GM21515 (cell line): ENCODE data around the gene PRKAB1.

Experiments
- ATAC-seq: cut with Tn5 transposase; IDR thresholded peaks from one replicate; pipeline ENCODE4 v1.9.1; 2021; ENCODE audit not compliant: unreplicated experiment

The PRKAB1 gene

DNA sequence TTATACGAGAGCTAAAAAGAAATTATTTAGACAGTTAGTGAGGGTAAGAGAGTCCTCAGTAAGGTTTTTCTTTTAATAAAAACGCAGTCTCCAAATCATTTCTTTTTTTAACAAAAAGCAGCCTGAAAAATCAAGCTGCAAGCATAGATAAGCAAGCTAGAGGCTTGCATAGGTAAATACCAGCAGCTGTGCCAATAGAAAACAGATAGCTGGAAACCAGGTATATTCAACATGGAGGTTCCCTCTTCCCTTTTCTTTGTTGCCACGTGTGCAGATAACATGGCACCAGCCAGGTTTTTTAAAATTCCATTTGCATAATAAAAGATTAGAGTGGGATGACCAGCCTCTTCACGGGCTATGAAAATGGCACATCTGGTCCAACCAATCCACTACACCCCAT is 6.1 kb upstream of the PRKAB1 start:
- no peak for ATAC-seq

DNA sequence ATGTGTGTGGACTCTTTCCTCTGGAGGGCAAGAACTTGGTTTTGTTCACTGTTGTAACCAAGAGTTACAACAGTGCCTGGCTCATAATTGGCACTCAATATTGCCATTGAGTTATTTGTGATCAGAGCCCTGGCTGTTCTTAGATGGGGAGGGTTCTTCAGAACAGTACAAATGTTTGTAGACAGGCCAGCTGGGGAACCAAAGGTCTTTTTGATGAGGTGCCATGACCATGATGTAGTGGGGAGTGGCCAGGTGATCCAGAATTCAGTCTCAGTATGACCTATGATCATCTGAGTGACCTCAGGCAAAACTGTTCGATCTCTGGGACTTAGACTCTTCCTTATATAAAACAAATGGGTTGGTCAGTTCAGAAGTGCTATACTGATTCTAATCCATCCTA is 3.3 kb upstream of the PRKAB1 start:
- no peak for ATAC-seq

DNA sequence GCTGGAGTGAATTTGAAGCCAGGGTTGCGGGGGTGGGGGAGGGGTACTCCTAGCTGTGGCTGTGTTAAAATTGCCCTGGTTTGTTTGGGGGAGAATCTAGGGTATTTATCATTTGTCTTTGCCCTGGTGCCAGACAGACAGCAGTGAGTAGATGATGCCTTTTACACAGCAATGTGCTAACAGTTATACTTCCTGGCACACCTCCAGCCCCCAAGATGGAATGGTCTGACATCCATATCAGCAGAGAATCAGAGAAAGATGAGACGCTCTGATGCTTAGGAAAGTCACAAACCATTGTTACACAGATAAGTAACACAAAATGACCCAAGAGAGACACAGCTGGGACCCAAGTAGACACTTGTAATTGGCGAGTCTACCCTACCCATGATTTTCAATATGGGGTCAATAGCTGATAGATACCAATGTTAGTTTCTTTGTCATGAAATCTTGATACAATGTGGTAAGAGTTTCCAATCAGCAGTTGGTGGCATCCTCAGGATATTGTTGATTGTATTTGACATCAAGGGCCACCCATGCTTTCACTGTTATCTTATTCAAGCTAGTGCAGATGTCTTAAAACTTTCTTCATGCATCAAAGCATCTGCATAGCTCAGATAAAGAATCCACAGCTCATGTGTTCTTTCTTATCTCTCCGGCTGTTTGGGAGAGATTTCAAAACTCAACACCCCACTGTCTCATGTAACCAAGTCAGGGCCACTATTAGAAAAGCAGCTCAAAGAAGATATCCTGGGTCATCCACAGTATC is 2.6 kb upstream of the PRKAB1 start:
- ATAC-seq, result no peak

DNA sequence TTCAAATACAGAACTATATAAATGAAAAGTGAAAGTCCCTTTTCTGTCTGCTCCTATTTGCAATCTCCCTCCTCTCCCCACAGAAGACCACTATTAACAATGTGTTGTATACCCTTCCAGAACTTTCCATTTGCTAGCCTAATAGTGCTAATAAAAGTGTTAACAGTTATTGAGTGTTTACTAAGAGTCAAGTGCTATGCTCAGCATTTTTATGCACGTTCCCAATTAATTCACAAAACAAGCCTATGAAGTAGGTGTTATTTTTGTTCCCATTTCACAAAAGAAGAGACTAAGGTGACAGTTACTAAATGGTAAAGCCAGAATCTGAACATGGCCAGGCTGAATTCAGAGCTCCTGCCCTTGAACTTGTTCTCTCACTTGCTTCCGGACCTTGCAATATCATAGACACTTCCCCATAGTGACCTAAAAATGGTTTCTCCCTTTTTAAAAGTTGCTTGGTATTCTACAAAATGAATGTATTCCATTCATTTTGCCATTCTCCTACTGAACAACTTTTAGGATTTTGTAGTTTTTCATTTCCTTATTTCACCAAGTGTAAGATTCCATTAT is 1.6 kb upstream of the PRKAB1 start:
- no peak for ATAC-seq

DNA sequence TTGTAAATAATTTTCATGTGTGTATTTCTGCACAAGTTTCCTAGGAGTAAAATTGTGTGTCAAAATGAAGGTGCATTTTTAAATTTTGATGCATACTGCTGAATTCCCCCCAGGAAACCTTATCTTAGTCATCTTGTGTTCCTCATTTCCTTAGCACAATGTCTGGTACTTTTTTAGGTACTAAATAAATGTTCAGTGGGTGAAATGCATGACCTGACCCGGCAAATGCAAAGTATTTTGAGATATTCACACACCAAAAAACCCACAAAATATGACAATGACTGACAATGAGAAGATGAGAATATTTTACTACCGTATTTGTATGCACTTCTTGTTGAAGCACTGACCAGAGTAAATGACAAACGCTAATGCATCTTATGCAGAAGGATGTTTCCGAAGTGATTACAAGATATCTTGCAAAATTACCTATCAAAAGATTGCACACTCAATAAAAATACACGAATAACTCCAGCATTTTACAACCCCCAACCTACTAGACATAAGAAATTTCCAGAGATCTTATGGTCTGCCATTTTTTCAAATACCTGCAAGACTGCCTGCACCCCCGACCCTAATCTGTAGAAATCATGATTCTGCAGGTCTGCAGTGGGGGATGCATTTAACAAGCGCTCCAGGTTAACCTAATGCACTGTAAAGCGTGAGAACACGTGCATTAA is 895 bp upstream of the PRKAB1 start:
- no peak for ATAC-seq

DNA sequence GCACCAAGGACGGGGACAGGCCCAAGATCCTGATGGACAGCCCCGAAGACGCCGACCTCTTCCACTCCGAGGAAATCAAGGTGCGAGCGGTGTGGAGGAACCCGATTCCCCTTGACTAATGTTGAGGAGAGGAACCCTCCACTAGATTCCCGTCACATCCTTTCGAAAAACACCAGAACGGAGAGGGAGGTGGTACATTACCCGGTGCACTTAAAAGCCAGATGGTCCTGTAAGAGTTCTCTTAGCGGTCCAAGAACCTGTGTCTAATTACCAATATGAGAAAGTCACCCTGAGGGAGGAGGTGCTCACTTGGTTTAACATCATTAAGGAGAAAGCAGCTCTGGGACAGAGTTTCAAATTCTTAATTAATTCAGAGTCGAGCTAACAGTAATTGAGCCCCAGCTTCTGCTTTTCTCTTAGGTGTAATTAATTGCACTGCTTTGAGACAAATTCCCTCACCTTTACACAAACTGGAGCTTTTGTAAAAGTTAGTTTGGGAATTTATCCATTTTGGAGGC is 450 bp downstream of the PRKAB1 start:
- no peak for ATAC-seq

DNA sequence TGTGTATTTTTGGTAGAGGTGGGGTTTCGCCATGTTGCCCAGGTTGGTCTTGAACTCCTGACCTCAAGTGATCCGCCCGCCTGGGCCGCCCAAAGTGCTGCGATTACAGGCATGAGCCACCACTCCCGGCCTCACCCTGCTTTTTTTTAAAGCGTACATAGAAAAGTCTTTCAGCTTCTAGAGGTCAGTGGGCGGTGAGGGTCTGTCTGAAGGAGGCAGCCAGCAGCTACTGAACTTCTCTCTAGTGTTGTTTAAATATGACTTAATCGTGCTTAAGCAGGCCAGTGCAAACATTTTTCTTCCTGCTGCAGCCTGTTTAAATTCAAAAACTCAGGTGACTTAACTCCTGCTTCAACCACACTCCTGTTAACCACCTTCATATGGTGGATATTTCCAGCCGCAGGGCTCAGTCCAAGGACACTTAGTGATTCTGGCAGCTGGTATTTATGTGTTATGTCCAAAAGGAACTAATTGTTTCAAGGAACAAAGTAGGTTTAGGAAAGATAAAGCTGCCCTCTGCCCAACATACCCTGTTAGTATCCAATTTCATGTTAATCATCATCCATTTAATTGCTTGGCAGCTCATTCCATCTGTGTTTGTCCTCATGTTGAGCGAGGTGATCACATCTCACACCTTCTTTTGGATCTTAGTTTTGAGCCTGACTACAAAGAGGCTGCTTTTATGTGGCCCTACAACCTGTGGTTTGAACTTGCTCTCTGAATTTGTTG is 2.0 kb downstream of the PRKAB1 start:
- ATAC-seq, result no peak

DNA sequence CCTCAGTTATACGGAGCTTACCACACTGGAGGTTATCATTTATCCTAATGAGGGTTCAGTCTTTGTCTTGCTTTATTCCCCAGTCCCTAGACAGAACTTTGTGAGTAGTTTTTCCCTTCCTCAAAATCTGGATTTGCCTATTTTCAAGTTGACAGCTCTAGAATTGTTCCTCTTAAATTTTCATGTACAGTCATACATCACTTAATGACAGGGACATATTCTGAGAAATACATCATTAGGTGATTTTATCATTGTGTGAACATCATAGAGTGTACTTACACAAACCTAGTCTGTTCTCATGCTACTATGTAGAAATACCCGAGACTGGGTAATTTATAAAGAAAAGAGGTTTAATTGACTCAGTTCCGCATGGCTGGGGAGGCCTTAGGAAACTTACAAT is 3.1 kb downstream of the PRKAB1 start:
- no peak for ATAC-seq

DNA sequence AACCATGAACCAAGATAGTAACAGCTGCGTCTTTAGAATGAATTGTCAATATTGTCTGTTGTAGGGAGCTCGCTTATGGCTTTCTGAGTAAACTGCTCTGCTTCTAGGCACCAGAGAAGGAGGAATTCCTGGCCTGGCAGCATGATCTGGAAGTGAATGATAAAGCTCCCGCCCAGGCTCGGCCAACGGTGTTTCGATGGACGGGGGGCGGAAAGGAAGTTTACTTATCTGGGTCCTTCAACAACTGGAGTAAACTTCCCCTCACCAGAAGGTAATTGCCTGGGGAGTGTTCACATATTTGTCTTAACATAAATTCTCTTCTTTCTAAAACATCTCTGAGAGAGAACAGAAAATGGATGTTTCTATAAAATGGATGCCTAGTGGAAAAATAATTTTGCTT is 4.3 kb downstream of the PRKAB1 start:
- no peak for ATAC-seq

DNA sequence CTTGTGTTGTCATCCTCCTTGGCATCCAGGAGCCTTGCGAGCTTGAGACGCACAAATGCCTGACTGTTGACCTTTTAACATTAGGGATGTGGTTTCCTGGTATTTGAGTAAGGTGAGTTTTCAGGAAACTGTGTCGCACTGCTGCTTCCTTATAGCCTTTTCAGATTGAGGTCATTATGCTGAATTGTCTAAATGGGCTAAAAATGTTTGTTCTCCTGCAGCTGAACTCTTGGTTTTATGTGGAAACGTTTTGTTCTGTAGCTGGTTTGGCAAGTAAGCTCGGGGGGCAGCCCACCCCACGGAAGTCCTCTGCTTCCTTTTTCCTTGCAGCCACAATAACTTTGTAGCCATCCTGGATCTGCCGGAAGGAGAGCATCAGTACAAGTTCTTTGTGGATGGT is 5.7 kb downstream of the PRKAB1 start:
- ATAC-seq, result no peak

DNA sequence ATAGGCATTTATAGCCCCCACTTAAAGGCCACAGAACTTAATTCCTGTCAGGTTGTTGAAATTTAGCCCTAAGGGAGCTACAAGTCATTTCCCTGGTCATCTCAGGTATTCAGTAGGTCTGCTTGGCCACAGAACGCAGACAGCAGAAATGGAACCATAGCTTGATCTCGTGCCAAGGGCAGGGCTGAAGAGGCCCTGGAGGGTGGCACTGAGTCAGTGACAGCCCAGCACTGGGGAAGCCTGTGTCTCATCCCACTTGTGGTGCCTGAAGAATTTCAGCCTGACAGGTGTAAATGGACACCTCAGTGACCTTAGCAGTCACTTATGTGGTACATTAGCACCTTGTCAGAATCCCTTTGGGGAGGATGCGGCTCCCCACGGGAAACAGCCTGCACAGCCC is 6.6 kb downstream of the PRKAB1 start:
- no peak for ATAC-seq

DNA sequence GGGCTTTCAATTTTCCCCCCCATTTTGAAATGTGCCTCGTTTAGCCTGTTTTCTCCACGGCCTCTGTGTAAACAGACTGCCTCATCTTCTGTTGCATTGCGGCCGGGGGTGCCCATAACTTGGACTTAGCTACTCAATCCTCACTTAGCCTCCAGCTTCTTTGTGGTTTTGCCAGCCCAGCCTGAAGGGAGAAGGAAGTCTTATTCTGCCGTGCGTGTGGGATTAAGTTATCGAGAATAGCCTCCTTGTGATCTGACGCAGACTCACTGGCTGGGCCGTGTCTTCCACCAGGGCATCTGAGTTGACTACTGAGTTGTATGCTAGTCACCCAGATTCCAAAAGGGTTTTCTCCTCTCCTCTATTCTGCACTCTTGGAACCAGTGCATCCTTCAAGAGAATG is 8.1 kb downstream of the PRKAB1 start:
- ATAC-seq, result no peak

DNA sequence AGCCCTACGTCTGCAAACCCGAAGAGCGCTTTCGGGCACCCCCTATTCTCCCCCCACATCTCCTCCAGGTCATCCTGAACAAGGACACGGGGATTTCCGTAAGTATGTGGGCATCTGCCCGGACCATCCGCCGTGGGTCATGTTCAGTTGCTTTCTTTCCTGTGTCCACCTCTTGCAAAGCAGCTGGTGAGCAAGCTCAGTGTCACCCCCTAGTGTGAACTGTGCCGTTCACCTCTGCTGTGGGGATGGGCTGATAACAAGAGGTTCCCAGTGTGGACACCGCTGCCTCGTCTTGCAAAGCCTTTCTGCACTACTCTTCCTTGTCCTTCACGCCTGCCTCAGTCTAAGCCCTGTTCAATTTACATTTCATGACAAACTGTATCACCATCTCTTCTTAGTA is 8.6 kb downstream of the PRKAB1 start:
- no peak for ATAC-seq

DNA sequence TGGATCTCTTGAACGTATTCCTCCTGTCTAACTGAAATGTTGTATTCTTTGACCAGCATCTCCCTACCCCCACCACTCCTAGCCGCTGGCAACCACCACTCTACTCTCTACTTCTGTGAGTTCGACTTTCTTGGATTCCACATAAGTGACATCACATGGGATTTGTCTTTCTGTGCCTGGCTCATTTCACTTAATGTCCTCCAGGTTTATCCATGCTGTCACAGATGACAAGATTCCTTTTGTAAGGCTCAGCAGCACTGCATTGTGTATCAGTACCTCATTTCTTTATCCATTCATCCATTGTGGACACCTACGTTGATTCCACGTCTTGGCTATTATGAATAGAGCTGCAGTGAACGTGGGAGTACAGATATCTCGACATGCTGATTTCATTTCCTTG is 10.5 kb downstream of the PRKAB1 start:
- no peak for ATAC-seq

DNA sequence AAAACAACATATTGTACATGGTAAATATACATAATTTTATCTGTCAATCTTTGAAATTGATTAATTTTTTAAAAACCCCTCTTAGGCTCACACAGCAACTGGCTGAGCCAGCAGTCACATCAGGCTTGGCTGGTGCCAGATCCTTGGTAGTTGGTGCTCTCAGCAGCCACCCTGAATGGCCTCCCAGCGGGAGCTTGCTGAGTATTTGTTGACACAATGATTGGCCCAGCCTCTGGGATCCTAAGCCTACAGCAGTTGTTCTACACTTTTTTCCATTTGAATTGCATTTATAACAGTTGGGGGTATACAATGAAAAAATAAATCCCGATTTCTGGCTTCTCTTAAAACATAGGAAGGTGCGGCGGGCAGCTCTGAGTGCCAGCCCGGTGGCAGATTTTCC is 11.1 kb downstream of the PRKAB1 start:
- no peak for ATAC-seq

DNA sequence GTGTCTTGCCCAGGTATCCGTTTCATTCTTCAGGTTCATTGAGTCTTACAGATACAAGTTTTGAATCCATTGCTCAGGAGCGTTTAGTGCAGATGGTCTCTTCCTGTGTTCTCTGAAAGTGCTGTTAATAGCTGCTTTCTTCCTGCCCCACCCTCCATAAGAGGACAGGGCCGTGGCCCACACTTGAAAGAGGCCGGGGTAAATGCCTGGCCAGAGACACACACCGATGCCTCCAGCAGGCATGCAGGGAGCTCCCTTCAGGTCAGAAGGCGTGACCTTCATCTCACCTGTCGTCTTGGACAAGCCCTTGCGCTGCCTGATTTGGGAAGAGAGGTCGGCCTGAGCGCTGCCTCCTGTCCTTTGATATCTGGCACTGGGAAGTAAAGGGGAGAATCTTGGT is 11.6 kb downstream of the PRKAB1 start:
- ATAC-seq, result no peak

DNA sequence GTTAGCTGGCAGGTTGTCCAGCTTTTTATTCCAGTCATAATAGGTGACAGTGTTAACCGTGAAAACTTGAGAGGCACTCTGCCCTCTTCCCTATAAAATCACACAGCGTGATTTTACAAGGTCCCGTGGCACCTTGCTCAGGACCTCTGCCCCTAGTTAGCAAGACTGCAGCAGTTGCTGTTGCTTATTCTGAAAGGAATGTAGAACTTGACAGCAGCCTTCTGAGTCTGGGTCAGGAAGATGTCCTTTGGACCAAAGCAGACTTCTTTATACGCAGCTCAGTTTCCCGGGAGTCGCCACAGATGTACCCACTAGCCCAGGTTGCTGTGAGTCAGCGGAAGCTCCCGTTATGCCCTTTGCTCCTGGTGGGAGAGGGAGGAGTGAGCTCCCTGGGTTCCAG is 13.2 kb downstream of the PRKAB1 start:
- ATAC-seq, result no peak

DNA sequence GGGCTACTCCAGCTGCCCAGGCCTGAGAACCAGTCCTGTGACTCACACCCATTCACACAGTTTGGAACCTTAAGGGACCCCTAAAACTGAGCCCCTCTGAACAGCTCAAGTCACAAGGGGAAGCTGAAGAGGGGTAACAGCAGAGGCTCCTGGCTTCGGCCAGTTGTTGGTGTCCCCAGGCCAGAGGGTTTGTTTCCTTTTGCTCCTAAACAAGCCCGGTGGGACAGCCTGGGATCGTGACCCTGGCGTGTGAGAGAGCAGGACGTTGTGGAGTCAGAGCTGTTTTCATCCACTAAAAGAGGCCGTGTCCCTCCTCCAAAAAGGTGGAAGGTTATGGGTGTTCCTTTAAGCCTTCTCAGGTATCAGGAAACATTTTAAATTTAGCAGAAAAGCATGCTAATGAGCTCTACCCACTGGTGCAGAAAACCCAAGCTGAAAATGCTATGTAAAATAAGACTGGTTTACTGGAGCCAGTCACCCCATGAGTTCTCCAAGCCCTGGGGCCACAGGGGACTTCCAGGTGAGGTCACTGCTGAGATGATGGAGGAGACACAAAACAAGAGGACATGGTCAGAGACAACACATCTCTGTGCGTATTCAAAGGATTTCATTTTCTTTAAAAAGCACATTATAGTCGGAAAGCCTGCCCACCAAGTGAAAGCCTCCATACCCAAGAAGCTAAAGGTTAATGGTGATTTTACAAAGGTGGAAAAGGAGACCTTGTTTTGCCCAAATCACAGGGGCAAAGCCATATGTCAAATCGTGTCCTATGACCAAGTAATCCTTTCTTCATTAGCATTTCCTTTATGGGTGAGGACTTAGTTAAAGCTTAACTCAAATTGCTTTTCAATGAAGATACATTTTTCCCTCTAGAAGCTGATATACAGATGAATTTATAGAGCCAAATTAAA is 14.1 kb downstream of the PRKAB1 start:
- peak; percentile 61 for ATAC-seq

DNA sequence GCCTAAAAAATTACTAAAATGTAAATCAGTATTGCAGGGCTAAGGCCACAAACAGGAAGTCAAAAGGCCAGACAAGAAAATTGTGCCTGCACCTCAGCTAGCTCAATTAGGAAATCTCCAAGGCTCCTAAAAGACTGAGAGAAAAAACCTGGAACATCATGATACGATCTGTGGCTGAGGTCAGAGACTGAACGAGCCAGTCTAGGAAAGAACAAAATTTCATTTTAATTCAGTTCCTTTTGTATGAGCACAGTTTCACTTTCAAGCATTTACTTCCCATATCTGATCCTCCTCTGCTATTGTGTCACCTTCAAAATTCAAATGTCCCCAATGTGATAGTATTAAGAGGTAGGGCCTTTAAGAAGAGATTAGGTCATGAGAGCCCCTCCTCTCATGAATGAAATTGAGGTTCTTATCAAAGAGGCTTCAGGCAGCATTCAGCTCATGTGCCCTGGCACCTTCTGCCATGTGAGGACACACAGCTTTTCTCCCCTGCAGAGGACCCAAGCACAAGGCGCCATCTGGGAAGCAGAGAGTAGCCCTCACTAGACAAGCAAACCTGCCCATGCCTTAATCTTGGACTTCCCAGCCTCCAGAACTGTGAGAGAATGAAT is 14.8 kb downstream of the PRKAB1 start:
- ATAC-seq, result no peak

DNA sequence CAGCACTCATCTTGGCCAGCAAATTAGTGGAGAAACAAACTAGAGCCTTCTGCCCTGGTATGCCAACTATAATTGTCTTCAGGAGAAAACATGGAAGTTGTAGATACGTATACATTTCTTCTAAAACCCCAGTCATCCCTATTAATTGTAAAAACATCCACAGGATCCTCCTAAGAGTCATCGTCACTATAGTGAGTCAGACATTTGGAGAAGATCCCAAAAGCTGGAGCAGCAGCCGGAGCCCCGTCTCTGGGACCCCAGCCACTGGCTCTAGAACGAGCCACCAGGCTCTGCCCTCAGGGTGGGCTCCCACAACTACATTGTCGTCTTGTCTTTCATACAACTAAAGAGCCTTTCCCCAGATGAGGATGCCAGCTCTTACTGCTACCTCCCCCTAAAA is 15.5 kb downstream of the PRKAB1 start:
- ATAC-seq, result no peak
